Measurements from ENCODE around the gene PRKAB2.
"Not testable (repeated sequence)": the region's sequence is repeated elsewhere in the genome, so short reads cannot be mapped to it uniquely, and the experiment has no call there.

PRKAB2 gene

GRCh38 chr1:147109762-147110161 is 62.5 kb downstream of the PRKAB2 start:
- DNase-seq (ENCODE audit: low spot score), result no peak

DNA sequence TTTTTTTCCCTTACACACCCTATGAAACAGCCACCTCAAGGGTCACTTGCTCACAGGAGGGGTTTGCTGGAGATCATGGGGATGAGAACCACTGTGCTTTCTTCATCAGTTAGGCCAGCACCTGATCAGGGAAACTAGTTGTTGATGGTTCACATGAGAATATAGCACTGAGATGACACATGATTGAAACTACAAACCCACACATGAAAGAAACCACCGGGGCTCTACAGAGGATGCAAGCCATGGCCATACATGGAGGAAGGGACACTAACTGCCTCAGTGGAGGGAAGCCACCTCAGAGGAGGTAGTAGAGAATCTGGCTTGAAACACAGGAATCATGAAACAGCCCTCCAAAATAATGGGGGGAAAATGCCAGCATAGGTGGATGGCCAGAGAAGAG is 63.2 kb downstream of the PRKAB2 start:
- DNase-seq (ENCODE audit: low spot score), result no peak

DNA sequence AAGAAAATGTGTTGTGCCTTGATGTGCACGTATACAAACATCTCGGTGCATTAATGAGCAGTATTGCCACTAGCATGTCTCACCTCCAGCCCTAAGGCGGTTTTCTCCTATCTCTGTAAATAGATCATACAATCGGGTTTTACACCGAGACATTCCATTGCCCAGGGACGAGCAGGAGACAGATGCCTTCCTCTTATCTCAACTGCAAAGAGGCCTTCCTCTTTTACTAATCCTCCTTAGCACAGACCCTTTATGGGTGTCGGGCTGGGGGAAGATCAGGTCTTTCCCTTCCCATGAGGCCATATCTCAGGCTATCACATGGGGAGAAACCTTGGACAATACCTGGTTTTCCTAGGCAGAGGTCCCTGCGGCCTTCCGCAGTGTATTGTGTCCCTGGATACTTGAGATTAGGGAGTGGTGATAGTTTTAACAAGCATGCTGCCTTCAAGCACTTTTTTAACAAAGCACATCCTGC is 65.8 kb downstream of the PRKAB2 start:
- DNase-seq (ENCODE audit: low spot score), result not testable (repeated sequence)

DNA sequence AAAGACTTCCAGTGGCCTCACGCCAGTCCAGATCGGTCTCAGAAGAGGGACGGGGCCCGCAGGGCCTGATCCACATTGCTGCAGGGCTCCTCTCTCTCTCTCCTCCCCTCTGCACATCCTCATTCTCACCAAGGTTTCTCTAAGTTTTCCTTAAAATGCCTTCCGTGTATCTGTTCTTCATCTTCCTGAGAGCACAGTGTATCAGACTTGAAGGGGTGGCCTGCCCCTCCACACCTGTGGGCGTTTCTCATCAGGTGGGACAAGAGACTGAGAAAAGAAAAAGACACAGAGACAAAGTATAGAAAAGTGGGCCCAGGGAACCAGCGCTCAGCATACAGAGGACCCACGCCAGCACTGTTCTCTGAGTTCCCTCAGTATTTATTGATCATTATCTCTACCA is 66.4 kb downstream of the PRKAB2 start:
- DNase-seq (ENCODE audit: low spot score), result no peak

Measured in left forelimb (tissue), 1 donor.